ENCODE data around the gene BBIP1.

Gene BBIP1

GRCh38 chr10:110863956-110864355 lies 55.0 kb downstream of the BBIP1 start:
- no peak for DNase-seq (ENCODE audit: low read depth in 3 of 3, low spot score in 1 of 3)

GRCh38 chr10:110863361-110863760 lies 55.6 kb downstream of the BBIP1 start:
- DNase-seq (ENCODE audit: low read depth in 3 of 3, low spot score in 1 of 3): no peak

GRCh38 chr10:110862961-110863360 lies 56.0 kb downstream of the BBIP1 start:
- DNase-seq (ENCODE audit: low read depth in 3 of 3, low spot score in 1 of 3): no peak

GRCh38 chr10:110861930-110862649 lies 56.9 kb downstream of the BBIP1 start:
- no peak for DNase-seq (ENCODE audit: low read depth in 3 of 3, low spot score in 1 of 3)

GRCh38 chr10:110861476-110861875 lies 57.5 kb downstream of the BBIP1 start:
- DNase-seq (ENCODE audit: low read depth in 3 of 3, low spot score in 1 of 3): no peak

- DNase-seq (ENCODE audit: low read depth in 3 of 3, low spot score in 1 of 3): no peak
Measured at GRCh38 chr10:110860576-110861241, 58.3 kb downstream of the BBIP1 start.

GRCh38 chr10:110859973-110860376 lies 59.0 kb downstream of the BBIP1 start:
- no peak for DNase-seq (ENCODE audit: low read depth in 3 of 3, low spot score in 1 of 3)

GRCh38 chr10:110859206-110859972 lies 59.6 kb downstream of the BBIP1 start:
- DNase-seq (ENCODE audit: low read depth in 3 of 3, low spot score in 1 of 3): no peak

GRCh38 chr10:110858297-110858934 lies 60.6 kb downstream of the BBIP1 start:
- DNase-seq (ENCODE audit: low read depth in 3 of 3, low spot score in 1 of 3): no peak

GRCh38 chr10:110857265-110858171 lies 61.5 kb downstream of the BBIP1 start:
- DNase-seq (ENCODE audit: low read depth in 3 of 3, low spot score in 1 of 3): no peak

- DNase-seq (ENCODE audit: low read depth in 3 of 3, low spot score in 1 of 3): no peak
Measured at GRCh38 chr10:110853921-110854605, 64.9 kb downstream of the BBIP1 start.

- no peak for DNase-seq (ENCODE audit: low read depth in 3 of 3, low spot score in 1 of 3)
Measured at GRCh38 chr10:110852947-110853346, 66.0 kb downstream of the BBIP1 start.

- DNase-seq (ENCODE audit: low read depth in 3 of 3, low spot score in 1 of 3): no peak
Measured at GRCh38 chr10:110852255-110852896, 66.6 kb downstream of the BBIP1 start.

GRCh38 chr10:110851020-110851612 lies 67.9 kb downstream of the BBIP1 start:
- no peak for DNase-seq (ENCODE audit: low read depth in 3 of 3, low spot score in 1 of 3)

- DNase-seq (ENCODE audit: low read depth in 3 of 3, low spot score in 1 of 3): no peak
Measured at GRCh38 chr10:110850099-110850498, 68.9 kb downstream of the BBIP1 start.

Data from stimulated activated CD4-positive, alpha-beta T cell treated with anti-CD3 and anti-CD28 coated beads, TNF-alpha, amount 100 ng/mL, for 1 hour (primary cell).